H1 (cell line): ENCODE measurements around the gene SSR1.

Source experiments
- CBX5 ChIP-seq: fragments of 300-800, 300-1000 bp; sonication (generic); IDR thresholded peaks from 2 replicates; pipeline ENCODE4 v1.7.1; 2016; ENCODE audit warnings: antibody characterized with exemption, low read length, low read depth
- EZH2 ChIP-seq: fragments of 200-600 bp; sonication (generic); IDR thresholded peaks from 2 replicates; pipeline ENCODE4 v1.7.1; 2012; ENCODE audit warnings: low read depth, mild to moderate bottlenecking, moderate library complexity, low read length, inconsistent platforms; ENCODE audit not compliant: severe bottlenecking
- NRF1 ChIP-seq: IDR thresholded peaks from 2 replicates; pipeline ENCODE4 v1.6.1; 2011; ENCODE audit warnings: mild to moderate bottlenecking, low read depth, low read length, improper control_type of control experiment
- PHF8 ChIP-seq: fragments of 200-600 bp; sonication (generic); conservative IDR thresholded peaks from 2 replicates; pipeline ENCODE4 v1.7.1; 2012; ENCODE audit warnings: low read depth, mild to moderate bottlenecking, inconsistent platforms, low read length, moderate library complexity
- POLR2A ChIP-seq, 2 experiments: IDR thresholded peaks; 1 replicate in 1 of 2; 2 replicates in 1 of 2; pipeline ENCODE4 v1.6.1; 2011; ENCODE audit warnings: low read depth in 2 of 2, low read length in 2 of 2, mild to moderate bottlenecking in 2 of 2; ENCODE audit errors: control extremely low read depth in 1 of 2
- POLR2AphosphoS5 ChIP-seq: IDR thresholded peaks from 2 replicates; pipeline ENCODE4 v1.6.1; 2011; ENCODE audit warnings: low read depth, low read length
- SIN3A ChIP-seq, 2 experiments: IDR thresholded peaks in 1 of 2; conservative IDR thresholded peaks in 1 of 2; 2 replicates each; pipeline ENCODE4 v1.6.1; 2011 to 2012; ENCODE audit warnings: low read length in 2 of 2, improper control_type of control experiment in 1 of 2, low read depth in 1 of 2, mild to moderate bottlenecking in 1 of 2
- TF ChIP-seq, protein P1 (sequence below): IDR thresholded peaks from 2 replicates; pipeline ENCODE4 v1.6.1; 2012; ENCODE audit warnings: inconsistent platforms
- TF ChIP-seq, protein P2 (sequence below), 3 experiments: IDR thresholded peaks; 1 replicate in 2 of 3; 2 replicates in 1 of 3; pipeline versions ENCODE4 v1.5.1 to v1.6.1; 2011; ENCODE audit warnings: low read length in 3 of 3, mild to moderate bottlenecking in 3 of 3, inconsistent platforms in 2 of 3, low read depth in 1 of 3, moderate library complexity in 1 of 3; ENCODE audit not compliant: insufficient read depth in 1 of 3; ENCODE audit errors: control extremely low read depth in 1 of 3

DNA sequence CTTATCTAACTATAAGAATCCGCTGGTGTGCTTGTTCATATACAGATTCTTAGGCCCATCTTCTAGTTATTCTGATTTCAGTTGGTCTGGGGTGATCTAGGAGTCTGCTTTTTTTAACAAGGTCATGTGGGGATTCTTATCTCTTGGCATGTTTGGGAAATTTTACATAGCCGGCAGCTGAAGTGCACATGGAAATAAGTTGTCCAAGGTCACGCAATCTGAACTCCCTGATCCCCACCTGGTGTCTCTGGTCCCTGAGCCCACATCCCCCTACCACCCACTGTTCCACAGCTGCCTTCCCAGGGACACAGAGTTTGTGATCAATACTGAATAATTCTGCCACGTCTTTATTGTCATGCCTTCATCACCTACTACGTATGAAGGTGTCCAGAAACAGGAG, 90.8 kb downstream of the SSR1 start:
- no peak for TF ChIP-seq NRF1
- no peak for TF ChIP-seq POLR2A (IDR thresholded peaks at IDR 0.05; ENCODE audit: control extremely low read depth in 1 of 2, low read depth in 2 of 2, low read length in 2 of 2)
- no peak for TF ChIP-seq EZH2
- TF ChIP-seq CBX5, result no peak
- TF ChIP-seq, protein P1, sequence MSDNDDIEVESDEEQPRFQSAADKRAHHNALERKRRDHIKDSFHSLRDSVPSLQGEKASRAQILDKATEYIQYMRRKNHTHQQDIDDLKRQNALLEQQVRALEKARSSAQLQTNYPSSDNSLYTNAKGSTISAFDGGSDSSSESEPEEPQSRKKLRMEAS, result no peak
- TF ChIP-seq PHF8, result no peak
- TF ChIP-seq, protein P2, sequence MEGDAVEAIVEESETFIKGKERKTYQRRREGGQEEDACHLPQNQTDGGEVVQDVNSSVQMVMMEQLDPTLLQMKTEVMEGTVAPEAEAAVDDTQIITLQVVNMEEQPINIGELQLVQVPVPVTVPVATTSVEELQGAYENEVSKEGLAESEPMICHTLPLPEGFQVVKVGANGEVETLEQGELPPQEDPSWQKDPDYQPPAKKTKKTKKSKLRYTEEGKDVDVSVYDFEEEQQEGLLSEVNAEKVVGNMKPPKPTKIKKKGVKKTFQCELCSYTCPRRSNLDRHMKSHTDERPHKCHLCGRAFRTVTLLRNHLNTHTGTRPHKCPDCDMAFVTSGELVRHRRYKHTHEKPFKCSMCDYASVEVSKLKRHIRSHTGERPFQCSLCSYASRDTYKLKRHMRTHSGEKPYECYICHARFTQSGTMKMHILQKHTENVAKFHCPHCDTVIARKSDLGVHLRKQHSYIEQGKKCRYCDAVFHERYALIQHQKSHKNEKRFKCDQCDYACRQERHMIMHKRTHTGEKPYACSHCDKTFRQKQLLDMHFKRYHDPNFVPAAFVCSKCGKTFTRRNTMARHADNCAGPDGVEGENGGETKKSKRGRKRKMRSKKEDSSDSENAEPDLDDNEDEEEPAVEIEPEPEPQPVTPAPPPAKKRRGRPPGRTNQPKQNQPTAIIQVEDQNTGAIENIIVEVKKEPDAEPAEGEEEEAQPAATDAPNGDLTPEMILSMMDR (IDR thresholded peaks at IDR 0.05; ENCODE audit: control extremely low read depth in 1 of 3, insufficient read depth in 1 of 3, low read depth in 1 of 3, low read length in 3 of 3), result no peak
- TF ChIP-seq POLR2AphosphoS5, result no peak
- TF ChIP-seq SIN3A (conservative IDR thresholded peaks at IDR 0.05 in 1 of 2, IDR thresholded peaks at IDR 0.05 in 1 of 2; ENCODE audit: low read depth in 1 of 2, low read length in 2 of 2), result no peak
